GM21447 (cell line): ENCODE measurements around the gene IQCH.

Experiments used
- ATAC-seq: cut with Tn5 transposase; IDR thresholded peaks from one replicate; pipeline ENCODE4 v1.9.1; 2021; ENCODE audit not compliant: unreplicated experiment

IQCH gene

DNA sequence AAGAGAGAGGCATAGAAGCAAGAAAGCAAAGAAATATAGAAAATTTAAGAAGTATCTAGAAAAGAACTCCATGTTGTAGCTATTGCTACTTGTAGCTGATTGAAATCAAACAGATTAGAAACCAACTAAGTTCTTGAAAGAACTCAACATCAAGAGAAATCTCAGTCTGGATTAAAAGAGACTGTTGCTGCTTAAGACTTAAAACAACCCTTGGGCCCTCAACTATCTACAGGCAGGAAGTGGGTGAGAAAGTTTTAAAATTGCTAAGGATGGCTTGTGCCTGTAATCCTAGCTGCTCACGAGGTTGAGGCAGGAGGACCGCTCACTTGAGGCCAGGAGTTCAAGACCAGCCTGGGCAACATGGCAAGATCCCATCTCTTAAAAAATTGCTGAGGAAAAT, 227.1 kb downstream of the IQCH start:
- ATAC-seq: no peak

DNA sequence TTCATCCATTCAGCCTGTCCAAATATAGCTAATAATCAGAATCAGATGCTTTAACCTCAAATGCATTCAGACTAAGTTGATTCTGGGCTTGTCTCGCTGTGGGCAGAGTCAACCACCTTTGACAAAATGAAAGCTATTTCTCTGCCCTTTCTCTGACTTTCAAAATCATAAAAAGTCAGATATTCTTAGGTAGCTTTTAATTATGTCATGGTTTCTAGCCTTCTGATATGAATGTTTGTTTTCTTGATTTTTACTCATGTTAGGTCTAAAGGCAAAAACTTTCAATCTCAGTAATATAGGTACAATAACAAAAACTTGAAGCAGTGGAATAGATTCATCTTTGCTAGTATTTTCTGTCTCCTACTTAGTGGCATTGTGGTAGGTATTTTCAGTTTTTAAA, 241.0 kb downstream of the IQCH start:
- ATAC-seq: no peak

GRCh38 chr15:67501177-67501835, 246.7 kb downstream of the IQCH start:
- ATAC-seq: no peak

GRCh38 chr15:67501836-67502461, 247.4 kb downstream of the IQCH start:
- ATAC-seq: no peak

DNA sequence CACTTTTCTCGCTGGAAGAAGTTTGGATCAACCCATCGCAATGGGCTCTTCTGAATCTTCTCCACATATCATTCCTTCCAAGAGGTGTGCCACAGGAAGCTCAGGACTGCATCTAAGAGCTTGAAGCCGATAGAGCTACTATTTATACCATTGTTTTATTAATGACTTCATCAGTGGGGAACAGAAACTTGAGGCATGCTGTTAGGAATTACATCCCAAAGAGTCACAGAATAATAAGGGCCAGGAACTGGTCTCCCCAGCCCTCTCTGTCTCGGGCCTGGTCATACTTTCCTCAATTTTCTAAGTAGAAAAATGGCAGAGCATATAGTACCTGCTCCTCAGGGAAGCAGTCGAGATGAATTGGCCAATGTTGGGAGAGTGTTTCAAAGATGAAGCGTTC, 249.5 kb downstream of the IQCH start:
- no peak for ATAC-seq

DNA sequence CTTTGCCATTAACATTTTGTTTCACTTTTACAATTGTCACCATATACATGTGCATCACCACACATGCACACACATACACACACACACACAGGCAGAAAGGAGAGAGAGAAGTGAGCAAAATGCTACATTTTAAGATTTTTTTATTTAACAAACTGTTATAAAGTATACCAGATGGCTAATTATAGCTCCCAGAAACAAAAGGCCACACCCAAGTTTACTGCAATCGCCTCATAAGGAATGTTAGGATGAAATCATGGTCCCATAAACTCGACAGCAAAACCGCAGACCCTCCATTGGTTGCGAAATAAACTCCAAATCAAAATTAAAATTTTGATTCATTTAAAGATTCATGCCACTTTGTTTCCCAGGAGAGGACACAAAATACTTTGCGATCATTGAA, 250.2 kb downstream of the IQCH start:
- no peak for ATAC-seq

DNA sequence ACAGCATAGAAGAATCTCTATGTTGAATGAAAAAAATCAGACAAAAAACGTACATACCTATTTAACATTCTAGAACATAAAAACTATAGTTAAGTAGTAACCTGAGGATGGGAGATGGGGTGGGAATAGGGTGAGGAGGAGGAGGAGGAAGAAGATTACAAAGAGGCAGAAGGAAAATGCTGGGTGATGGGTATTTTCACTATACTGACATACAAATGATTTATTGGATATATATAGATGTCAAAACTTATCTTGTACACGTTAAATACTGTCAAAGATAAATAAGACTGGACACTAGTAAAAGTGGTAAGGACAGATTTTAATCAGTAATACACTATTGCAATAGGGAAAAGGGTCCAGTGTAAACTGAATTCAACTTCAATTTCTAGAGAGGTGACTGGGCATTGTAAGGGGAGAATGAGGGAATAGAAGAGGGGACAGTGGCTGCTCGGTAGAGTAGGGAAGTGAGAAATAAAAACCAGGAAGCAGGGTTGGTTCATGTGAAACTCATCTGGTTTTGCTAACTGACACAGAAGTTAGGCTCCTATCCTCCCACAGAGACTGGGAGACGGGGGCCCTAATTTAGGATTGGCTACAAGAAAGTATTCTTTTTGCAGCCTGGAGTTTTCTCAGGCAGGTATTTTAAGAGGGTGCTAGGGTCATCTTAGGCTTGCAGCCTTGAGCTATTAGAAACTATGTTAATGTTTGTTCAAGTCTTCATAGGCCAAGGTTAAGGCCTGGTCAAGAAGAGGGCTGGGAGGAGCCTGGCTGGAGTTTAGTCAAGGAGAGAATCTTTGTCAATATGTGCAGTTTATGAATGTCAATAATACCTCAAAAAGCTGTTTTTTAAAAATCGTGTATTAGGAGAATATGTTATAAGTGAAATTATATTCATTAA, 251.3 kb downstream of the IQCH start:
- ATAC-seq: no peak

DNA sequence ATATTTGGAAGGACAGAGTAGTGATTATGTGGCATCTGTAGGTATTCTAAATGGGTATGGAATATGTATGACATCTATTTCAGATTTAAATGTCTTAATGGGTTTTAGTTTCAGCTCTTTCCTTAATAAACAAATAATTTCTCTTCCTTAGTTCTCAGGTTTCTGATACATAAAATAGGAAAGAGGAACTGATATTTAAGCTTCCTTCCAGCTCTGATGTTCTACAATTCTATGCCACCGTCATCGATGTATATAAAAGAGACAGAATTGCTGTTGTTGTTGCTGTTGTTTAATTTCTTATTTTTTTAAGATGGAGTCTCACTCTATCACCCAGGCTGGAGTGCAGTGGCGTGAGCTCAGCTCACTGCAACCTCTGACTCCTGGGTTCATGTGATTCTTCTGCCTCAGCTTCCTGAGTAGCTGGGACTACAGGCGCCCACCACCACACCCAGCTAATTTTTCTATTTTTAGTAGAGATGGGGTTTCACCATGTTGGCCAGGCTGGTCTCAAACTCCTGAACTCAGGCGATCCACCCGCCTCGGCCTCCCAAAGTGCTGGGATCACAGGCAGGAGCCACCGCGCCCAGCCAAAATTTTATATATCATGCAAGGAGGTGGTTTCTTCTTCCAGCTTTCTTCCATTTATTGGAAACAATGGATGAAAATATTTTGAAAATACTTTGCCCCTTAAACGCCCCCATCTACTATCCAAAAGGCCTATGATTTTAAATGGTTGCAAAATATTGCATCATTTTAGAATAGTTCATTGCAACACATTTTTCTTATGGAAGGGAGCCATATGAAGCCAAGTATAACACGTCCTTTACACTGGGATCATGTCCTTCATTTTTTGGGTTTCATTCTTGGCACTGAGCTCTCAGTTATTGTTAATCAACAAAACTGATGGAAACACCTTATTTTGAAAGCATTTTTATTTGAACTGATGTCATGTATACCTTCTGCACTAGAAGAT, 252.5 kb downstream of the IQCH start:
- no peak for ATAC-seq

DNA sequence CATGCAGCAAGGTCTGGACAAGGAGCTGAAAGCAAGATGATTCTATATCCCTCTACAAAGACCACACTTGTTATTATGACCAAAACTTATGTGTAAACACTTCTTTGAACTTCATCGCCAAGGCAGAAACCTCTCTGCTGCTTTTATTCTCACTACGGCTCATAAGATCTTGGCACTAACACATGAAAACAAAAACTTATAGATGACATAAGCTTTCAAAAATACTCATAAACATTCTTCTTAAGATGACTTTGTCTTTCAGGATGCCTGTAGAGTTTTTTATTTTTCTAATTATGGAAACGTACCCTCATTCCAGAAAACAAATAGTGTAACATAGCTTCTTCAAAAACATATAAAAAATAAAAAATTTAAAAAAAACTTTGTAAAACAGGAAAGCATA, 253.8 kb downstream of the IQCH start:
- no peak for ATAC-seq

DNA sequence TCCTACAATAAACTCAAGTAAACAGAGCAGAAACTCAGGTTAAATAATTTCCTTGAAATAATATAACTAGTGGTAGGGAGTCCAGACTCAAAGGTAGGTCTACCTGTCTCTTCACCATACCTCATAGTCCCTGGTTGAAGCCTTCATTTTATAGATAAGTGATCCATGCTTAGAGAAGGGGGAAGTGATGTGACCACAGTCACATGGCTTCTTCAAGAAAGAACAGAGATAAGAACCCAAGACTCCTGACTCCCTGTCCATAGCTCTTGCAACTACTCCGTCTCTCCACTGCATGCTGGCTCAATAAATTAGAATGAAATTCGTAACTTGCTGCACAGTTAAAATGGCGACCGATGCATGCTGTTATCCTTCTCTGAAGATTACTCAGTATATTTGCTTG, 255.3 kb downstream of the IQCH start:
- no peak for ATAC-seq

GRCh38 chr15:67510597-67511190, 256.1 kb downstream of the IQCH start:
- no peak for ATAC-seq

- ATAC-seq: no peak
Observed at GRCh38 chr15:67511606-67512005, 257.0 kb downstream of the IQCH start.

GRCh38 chr15:67512140-67512539, 257.6 kb downstream of the IQCH start:
- ATAC-seq: no peak

GRCh38 chr15:67512933-67513714, 258.5 kb downstream of the IQCH start:
- ATAC-seq: no peak

DNA sequence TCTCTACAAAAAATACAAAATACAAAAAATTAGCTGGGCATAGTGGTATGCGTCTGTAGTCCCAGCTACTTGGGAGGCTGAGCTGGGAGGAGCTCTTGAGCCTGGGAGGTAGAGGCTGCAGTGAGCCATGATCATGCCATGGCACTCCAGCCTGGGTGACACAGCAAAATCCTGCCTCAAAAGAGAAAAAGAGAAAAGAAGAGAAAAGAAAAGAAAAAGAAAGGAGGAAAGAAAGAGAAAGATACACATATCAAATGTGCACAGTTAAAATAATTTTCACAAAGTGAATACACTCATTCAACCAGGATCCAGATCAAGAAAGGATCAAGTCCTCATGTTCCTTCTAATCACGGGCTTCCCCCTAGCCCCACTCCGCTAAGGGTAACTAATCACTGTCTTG, 260.5 kb downstream of the IQCH start:
- no peak for ATAC-seq

DNA sequence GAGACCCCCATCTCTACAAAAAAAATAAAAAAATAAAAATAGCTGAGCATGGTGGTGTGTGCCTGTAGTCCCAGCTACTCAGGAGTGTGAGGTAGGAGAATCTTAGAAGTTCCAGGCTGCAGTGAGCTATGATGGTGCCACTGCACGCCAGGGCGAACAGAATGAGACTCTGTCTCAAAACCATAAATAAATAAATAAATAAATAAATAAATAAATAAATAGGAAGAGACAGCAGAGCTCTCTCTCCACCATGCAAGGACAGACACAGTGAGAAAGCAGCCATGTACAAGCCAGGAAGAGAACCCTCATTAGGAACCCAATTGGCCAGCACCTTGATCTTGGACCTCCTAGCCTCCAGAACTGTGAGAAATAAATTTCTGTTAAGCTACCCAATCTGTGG, 261.0 kb downstream of the IQCH start:
- ATAC-seq: no peak

- ATAC-seq: peak; percentile 4
Observed at GRCh38 chr15:67520321-67521028, 265.9 kb downstream of the IQCH start.

DNA sequence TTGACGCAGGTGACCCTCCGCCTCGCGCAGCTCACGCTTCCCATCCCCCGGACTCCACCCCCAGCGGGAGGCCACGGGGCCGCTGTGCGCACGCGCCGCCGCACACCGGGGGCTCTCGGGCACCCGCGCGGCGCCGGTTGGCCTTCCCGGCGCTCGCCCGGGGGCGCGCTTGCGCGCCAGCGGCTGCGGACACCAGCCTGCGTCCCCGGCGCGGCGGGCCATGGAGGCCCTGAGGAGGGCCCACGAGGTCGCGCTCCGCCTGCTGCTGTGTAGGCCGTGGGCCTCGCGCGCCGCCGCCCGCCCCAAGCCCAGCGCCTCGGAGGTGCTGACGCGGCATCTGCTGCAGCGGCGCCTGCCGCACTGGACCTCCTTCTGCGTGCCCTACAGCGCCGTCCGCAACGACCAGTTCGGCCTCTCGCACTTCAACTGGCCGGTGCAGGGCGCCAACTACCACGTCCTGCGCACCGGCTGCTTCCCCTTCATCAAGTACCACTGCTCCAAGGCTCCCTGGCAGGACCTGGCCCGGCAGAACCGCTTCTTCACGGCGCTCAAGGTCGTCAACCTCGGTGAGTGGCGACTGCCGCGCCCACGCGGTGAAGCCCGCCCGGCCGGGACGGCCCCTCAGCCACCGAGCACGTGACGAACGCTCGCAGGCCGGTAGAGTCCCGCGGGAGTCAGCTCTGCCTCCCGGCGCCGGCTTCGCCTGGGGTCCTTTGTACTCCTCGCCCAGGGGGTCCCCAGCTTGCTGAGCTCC, 266.6 kb downstream of the IQCH start, which contains the start of gene C15orf61:
TSS of gene C15orf61 (plus strand) at position 103 of the 754 bp plus-strand sequence. CDS start at position 221, 118 bp downstream.
- ATAC-seq: peak; percentile 68
